Stimulated activated CD4-positive, alpha-beta T cell treated with anti-CD3 and anti-CD28 coated beads, Interleukin-4, amount 100 ng/mL, for 4 hours (primary cell): ENCODE measurements around the gene SLC44A1.

Experiments
- DNase-seq, 2 experiments: peaks; one replicate each; pipeline ENCODE4 v3.0.0-alpha.2; 2020

SLC44A1 gene

GRCh38 chr9:105244003-105244733 is at the start of gene SLC44A1:
Gene SLC44A1, plus strand, starts transcription at chr9:105244651. Its CDS starts 218 bp downstream, at chr9:105244869.
- peak; percentile 93 to 94 for DNase-seq

GRCh38 chr9:105195259-105195658 is 49.2 kb upstream of the SLC44A1 start:
- DNase-seq = no peak

GRCh38 chr9:105198023-105198422 is 46.4 kb upstream of the SLC44A1 start:
- DNase-seq = no peak

- DNase-seq = no peak
Observed at GRCh38 chr9:105198865-105199264, 45.6 kb upstream of the SLC44A1 start.

- no peak for DNase-seq
Observed at GRCh38 chr9:105204416-105204815, 40.0 kb upstream of the SLC44A1 start.

GRCh38 chr9:105205787-105206495 is 38.5 kb upstream of the SLC44A1 start:
- no peak for DNase-seq

- DNase-seq = no peak
Observed at GRCh38 chr9:105206496-105206820, 38.0 kb upstream of the SLC44A1 start.

- DNase-seq = no peak
Observed at GRCh38 chr9:105206821-105207699, 37.4 kb upstream of the SLC44A1 start.

GRCh38 chr9:105216440-105217178 is 27.8 kb upstream of the SLC44A1 start:
- no peak for DNase-seq

GRCh38 chr9:105218673-105219072 is 25.8 kb upstream of the SLC44A1 start:
- DNase-seq = no peak

GRCh38 chr9:105219291-105219805 is 25.1 kb upstream of the SLC44A1 start:
- no peak for DNase-seq

- no peak for DNase-seq
Observed at GRCh38 chr9:105220451-105220850, 24.0 kb upstream of the SLC44A1 start.

GRCh38 chr9:105223544-105224140 is 20.8 kb upstream of the SLC44A1 start:
- DNase-seq = no peak

- DNase-seq = no peak
Observed at GRCh38 chr9:105226055-105226454, 18.4 kb upstream of the SLC44A1 start.

GRCh38 chr9:105232207-105232606 is 12.2 kb upstream of the SLC44A1 start:
- DNase-seq = no peak

GRCh38 chr9:105233873-105234272 is 10.6 kb upstream of the SLC44A1 start:
- no peak for DNase-seq

- DNase-seq = no peak
Observed at GRCh38 chr9:105236261-105236660, 8.2 kb upstream of the SLC44A1 start.

- no peak for DNase-seq
Observed at GRCh38 chr9:105237246-105237645, 7.2 kb upstream of the SLC44A1 start.

GRCh38 chr9:105238302-105238701 is 6.1 kb upstream of the SLC44A1 start:
- no peak for DNase-seq

- DNase-seq = no peak
Observed at GRCh38 chr9:105241356-105242043, 3.0 kb upstream of the SLC44A1 start.

- no peak for DNase-seq
Observed at GRCh38 chr9:105242062-105242461, 2.4 kb upstream of the SLC44A1 start.

- DNase-seq = no peak
Observed at GRCh38 chr9:105242557-105242956, 1.9 kb upstream of the SLC44A1 start.
